ENCODE data around the gene EIF5A. TPM values are rescaled to one million over a fixed set of nuclear protein-coding genes. Genes with fewer than 3 reads are reported as not detected.

Gene EIF5A

DNA sequence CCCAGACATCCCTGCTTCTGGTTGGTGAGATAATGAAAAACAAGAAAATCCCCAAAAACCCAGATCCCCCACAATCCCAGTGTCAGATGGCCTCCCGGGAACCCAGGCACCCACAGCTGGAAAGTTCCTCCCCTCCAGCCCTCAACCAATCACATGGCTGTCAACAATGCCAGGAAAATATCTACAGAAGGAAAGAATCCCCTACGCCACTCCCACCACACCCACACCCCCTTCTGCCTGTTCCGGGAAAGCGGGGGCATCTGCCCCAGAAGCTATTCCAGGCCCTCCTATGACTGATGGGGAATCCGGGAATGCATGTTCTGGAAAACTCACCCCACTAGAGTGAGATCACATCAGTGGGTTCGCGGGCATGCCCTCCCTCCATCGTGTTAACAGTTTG is 49.3 kb downstream of the EIF5A start:
- DNase-seq: no peak
- Histone ChIP-seq H2BK120ac (ENCODE audit: low read depth, low read length) (no peak overlapping the region), H4K91ac (ENCODE audit: low read length) (no peak overlapping the region), H3K9me3 (ENCODE audit: control insufficient read depth, low read length) (no peaks in the 10 kb centered on the region), H2AFZ (ENCODE audit: low read depth, low read length) (no peak overlapping the region), H3K4me1 (ENCODE audit: control insufficient read depth, insufficient read depth, low read depth, low read length) (peaks cover 37% of the 10 kb centered on the region), H3K14ac (ENCODE audit: low read length in 2 of 2) (no peak overlapping the region), H3K27ac (ENCODE audit: low read length, poor library complexity, severe bottlenecking) (no peak overlapping the region), H3K27me3 (ENCODE audit: control insufficient read depth in 1 of 2, insufficient read depth in 1 of 2, low read length in 2 of 2) (no peaks in the 10 kb centered on the region), H2BK5ac (ENCODE audit: low read depth, low read length, poor library complexity, severe bottlenecking) (no peak overlapping the region), H2AK5ac (ENCODE audit: low read length, severe bottlenecking) (no peak overlapping the region), H2BK15ac (ENCODE audit: low read depth, poor library complexity, severe bottlenecking) (no peak overlapping the region), H2BK12ac (ENCODE audit: low read length in 2 of 2) (no peak overlapping the region), H3K36me3 (ENCODE audit: control insufficient read depth in 1 of 2, insufficient read depth in 2 of 2, low read depth in 1 of 2, low read length in 2 of 2) (no peaks in the 10 kb centered on the region), H3K4me2 (ENCODE audit: low read length, poor library complexity, severe bottlenecking) (no peak overlapping the region), H4K8ac (ENCODE audit: low read length) (no peak overlapping the region), H3K4ac (ENCODE audit: low read depth in 1 of 2, low read length in 2 of 2) (no peak overlapping the region), H3K23ac (ENCODE audit: low read length in 2 of 2) (no peak overlapping the region), H3K4me3 (ENCODE audit: insufficient read depth in 1 of 2, low read depth in 1 of 2, low read length in 2 of 2) (no peak overlapping the region), H3K18ac (ENCODE audit: low read depth in 1 of 2, low read length in 2 of 2) (no peak overlapping the region), H3K79me1 (replicated peaks; ENCODE audit: low read length, poor library complexity, severe bottlenecking) (peaks cover 27% of the 10 kb centered on the region), H3K9ac (ENCODE audit: low read length) (peak overlapping the region; percentile 44)
- 91% methylated on average over 8 of the region's 8 CpGs for whole genome bisulfite sequencing

DNA sequence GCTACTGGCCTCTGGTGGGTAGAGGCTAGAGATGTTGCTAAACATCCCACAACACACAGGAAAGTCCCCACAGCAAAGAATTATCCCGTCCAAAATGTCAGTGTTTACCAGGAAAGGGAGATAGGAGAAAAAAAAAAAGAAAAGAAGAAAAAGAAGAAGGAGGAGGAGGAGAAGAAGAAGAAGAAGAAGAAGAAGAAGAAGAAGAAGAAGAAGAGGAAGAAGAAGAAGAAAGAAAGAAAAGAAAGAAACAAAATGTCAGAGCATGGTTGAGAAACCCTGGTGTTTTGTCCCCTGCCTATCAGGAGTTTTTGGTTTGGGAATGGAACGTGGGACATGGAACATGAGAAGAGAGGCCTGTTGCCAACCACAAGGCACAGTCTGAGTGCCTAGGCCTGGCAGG is 50.0 kb downstream of the EIF5A start:
- H2BK120ac ChIP-seq (ENCODE audit: low read depth, low read length): no peak overlapping the region

DNA sequence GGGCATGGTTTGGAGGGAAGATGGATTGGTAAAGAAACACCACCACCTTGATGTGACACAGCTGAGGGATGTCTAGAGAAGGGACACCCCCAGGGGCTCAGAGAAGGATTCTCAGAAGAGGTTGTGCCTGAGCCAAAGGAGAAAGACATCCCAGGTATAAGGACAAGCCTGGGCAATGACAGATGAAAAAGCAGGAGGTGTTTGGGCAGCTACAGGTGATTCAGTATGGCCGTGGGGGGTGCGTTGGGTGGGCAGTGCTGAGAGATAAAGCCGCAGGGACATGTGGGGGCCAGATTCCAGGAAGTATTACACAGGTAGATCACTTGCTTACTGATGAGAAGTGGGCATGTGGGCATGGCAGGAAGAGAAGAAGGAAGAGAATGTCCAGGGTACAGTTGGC is 54.5 kb downstream of the EIF5A start:
- Histone ChIP-seq H3K27ac (ENCODE audit: low read length, poor library complexity, severe bottlenecking) (no peak overlapping the region), H3K36me3 (ENCODE audit: control insufficient read depth in 1 of 2, insufficient read depth in 2 of 2, low read depth in 1 of 2, low read length in 2 of 2) (no peaks in the 10 kb centered on the region), H2BK12ac (ENCODE audit: low read length in 2 of 2) (no peak overlapping the region), H2AK5ac (ENCODE audit: low read length, severe bottlenecking) (no peak overlapping the region), H3K4me2 (ENCODE audit: low read length, poor library complexity, severe bottlenecking) (no peak overlapping the region), H3K79me1 (replicated peaks; ENCODE audit: low read length, poor library complexity, severe bottlenecking) (no peaks in the 10 kb centered on the region), H2BK15ac (ENCODE audit: low read depth, poor library complexity, severe bottlenecking) (no peak overlapping the region), H4K8ac (ENCODE audit: low read length) (no peak overlapping the region), H2AFZ (ENCODE audit: low read depth, low read length) (no peak overlapping the region), H3K23ac (ENCODE audit: low read length in 2 of 2) (no peak overlapping the region), H3K9me3 (ENCODE audit: control insufficient read depth, low read length) (no peaks in the 10 kb centered on the region), H4K91ac (ENCODE audit: low read length) (no peak overlapping the region), H2BK5ac (ENCODE audit: low read depth, low read length, poor library complexity, severe bottlenecking) (no peak overlapping the region), H3K14ac (ENCODE audit: low read length in 2 of 2) (no peak overlapping the region), H3K4ac (ENCODE audit: low read depth in 1 of 2, low read length in 2 of 2) (no peak overlapping the region), H3K9ac (ENCODE audit: low read length) (no peak overlapping the region), H3K18ac (ENCODE audit: low read depth in 1 of 2, low read length in 2 of 2) (no peak overlapping the region), H3K27me3 (ENCODE audit: control insufficient read depth in 1 of 2, insufficient read depth in 1 of 2, low read length in 2 of 2) (peaks cover 0 to under 1% of the 10 kb centered on the region in 2 experiments), H3K4me1 (ENCODE audit: control insufficient read depth, insufficient read depth, low read depth, low read length) (peaks cover 1% of the 10 kb centered on the region), H3K4me3 (ENCODE audit: insufficient read depth in 1 of 2, low read depth in 1 of 2, low read length in 2 of 2) (no peak overlapping the region), H2BK120ac (ENCODE audit: low read depth, low read length) (no peak overlapping the region)
- WGBS: 62% methylated on average over 3 of the region's 3 CpGs
- no peak for DNase-seq

More for the DNA sequence above, 50.0 kb downstream of the EIF5A start:
- Histone ChIP-seq H3K4me3 (ENCODE audit: insufficient read depth in 1 of 2, low read depth in 1 of 2, low read length in 2 of 2) (no peak overlapping the region), H3K27me3 (ENCODE audit: control insufficient read depth in 1 of 2, insufficient read depth in 1 of 2, low read length in 2 of 2) (no peaks in the 10 kb centered on the region), H2AFZ (ENCODE audit: low read depth, low read length) (no peak overlapping the region), H3K18ac (ENCODE audit: low read depth in 1 of 2, low read length in 2 of 2) (no peak overlapping the region), H2BK5ac (ENCODE audit: low read depth, low read length, poor library complexity, severe bottlenecking) (no peak overlapping the region), H3K4me1 (ENCODE audit: control insufficient read depth, insufficient read depth, low read depth, low read length) (peaks cover 37% of the 10 kb centered on the region), H2AK5ac (ENCODE audit: low read length, severe bottlenecking) (no peak overlapping the region), H2BK12ac (ENCODE audit: low read length in 2 of 2) (no peak overlapping the region), H3K4me2 (ENCODE audit: low read length, poor library complexity, severe bottlenecking) (no peak overlapping the region), H4K8ac (ENCODE audit: low read length) (no peak overlapping the region), H4K91ac (ENCODE audit: low read length) (no peak overlapping the region), H3K79me1 (replicated peaks; ENCODE audit: low read length, poor library complexity, severe bottlenecking) (peaks cover 27% of the 10 kb centered on the region), H3K36me3 (ENCODE audit: control insufficient read depth in 1 of 2, insufficient read depth in 2 of 2, low read depth in 1 of 2, low read length in 2 of 2) (no peaks in the 10 kb centered on the region), H2BK15ac (ENCODE audit: low read depth, poor library complexity, severe bottlenecking) (no peak overlapping the region), H3K23ac (ENCODE audit: low read length in 2 of 2) (no peak overlapping the region), H3K4ac (ENCODE audit: low read depth in 1 of 2, low read length in 2 of 2) (no peak overlapping the region), H3K27ac (ENCODE audit: low read length, poor library complexity, severe bottlenecking) (no peak overlapping the region), H3K9ac (ENCODE audit: low read length) (peak overlapping the region; percentile 44), H3K9me3 (ENCODE audit: control insufficient read depth, low read length) (no peaks in the 10 kb centered on the region), H3K14ac (ENCODE audit: low read length in 2 of 2) (no peak overlapping the region)
- no peak for DNase-seq
- 82% methylated on average over 2 of the region's 2 CpGs for WGBS

Small RNAs within 50 kb of the gene (small RNA-seq; reads per million reads assigned to genes)
- gene AC026954.2 (ENCODE audit: low read depth) (not detected), gene RF00019 (ENCODE audit: low read depth) (not detected)
